A673 (cell line): Measurements from ENCODE around the gene NOSTRIN. TPM values are rescaled to one million over a fixed set of nuclear protein-coding genes. Genes with fewer than 3 reads are reported as not detected.
A peak's percentile ranks its signal among the peaks of the same experiment; 100 is the strongest.

ENCODE experiments used
- BruUV-seq: library from RNA; stranded (reverse); fragments of 400-500 nt; replicated peaks from 2 replicates; lab custom pipeline; 2021; lab: Mats Ljungman, UMichigan
- CTCF ChIA-PET: fragments of 300-600 bp; sonication (Branson Sonifier 250); formaldehyde crosslinking; loops from one replicate; lab custom pipeline; 2022; ENCODE audit warnings: antibody characterized with exemption; lab: Charles Lee
- POLR2A ChIA-PET: fragments of 300-600 bp; sonication (Branson Sonifier 250); formaldehyde crosslinking; loops from one replicate; lab custom pipeline; 2022; ENCODE audit warnings: antibody characterized with exemption; ENCODE audit not compliant: low non-redundant PET; lab: Charles Lee
- DNase-seq: peaks from one replicate; pipeline ENCODE4 v3.0.0-alpha.2; 2015; ENCODE audit warnings: low spot score
- H3K27ac ChIP-seq: fragments of 200-600 bp; sonication (generic); 2 replicates; pipeline ENCODE4 v1.5.1; 2016; ENCODE audit warnings: mixed run types, low read depth, mild to moderate bottlenecking, mixed read lengths, antibody characterized with exemption, low read length; ENCODE audit not compliant: poor library complexity, severe bottlenecking
- H3K27me3 ChIP-seq: fragments of 200-600 bp; sonication (generic); replicated peaks from 2 replicates; pipeline ENCODE4 v1.6.1; 2017; ENCODE audit warnings: mixed run types, low read depth, mild to moderate bottlenecking, mixed read lengths, antibody characterized with exemption, low read length; ENCODE audit not compliant: insufficient read depth, poor library complexity
- H3K36me3 ChIP-seq: fragments of 200-600 bp; sonication (generic); 2 replicates; pipeline ENCODE4 v1.6.1; 2016; ENCODE audit warnings: mixed run types, mild to moderate bottlenecking, mixed read lengths, antibody characterized with exemption, low read length; ENCODE audit not compliant: insufficient read depth, poor library complexity, severe bottlenecking
- H3K4me1 ChIP-seq: fragments of 200-600 bp; sonication (generic); 2 replicates; pipeline ENCODE4 v1.6.1; 2017; ENCODE audit warnings: mixed run types, mild to moderate bottlenecking, mixed read lengths, antibody characterized with exemption, low read length; ENCODE audit not compliant: insufficient read depth, poor library complexity, severe bottlenecking
- H3K4me3 ChIP-seq: fragments of 200-600 bp; sonication (generic); 2 replicates; pipeline ENCODE4 v1.5.1; 2016; ENCODE audit warnings: low read depth, mixed run types, mild to moderate bottlenecking, mixed read lengths, low read length; ENCODE audit not compliant: poor library complexity, severe bottlenecking
- H3K9me3 ChIP-seq: fragments of 200-600 bp; sonication (generic); 2 replicates; pipeline ENCODE4 v1.6.1; 2016; ENCODE audit warnings: mixed run types, low read depth, mild to moderate bottlenecking, mixed read lengths, antibody characterized with exemption, low read length; ENCODE audit not compliant: poor library complexity, severe bottlenecking
- CTCF ChIP-seq: fragments of 300-800, 200-600 bp; sonication (generic); conservative IDR thresholded peaks from 2 replicates; pipeline ENCODE4 v1.5.1; 2017; ENCODE audit warnings: low read depth, mild to moderate bottlenecking, antibody characterized with exemption, low read length, moderate library complexity, mixed read lengths
- EZH2 ChIP-seq: fragments of 200-600 bp; sonication (generic); IDR thresholded peaks from 2 replicates; pipeline ENCODE4 v1.6.1; 2017; ENCODE audit warnings: borderline replicate concordance, low read depth, mild to moderate bottlenecking, mixed read lengths, antibody characterized with exemption, low read length; ENCODE audit not compliant: poor library complexity, severe bottlenecking
- intact Hi-C: fragments of 100-400 bp; cut with micrococcal nuclease; formaldehyde crosslinking; loops from one replicate; pipeline ENCODE4 v1.10.0; 2022; ENCODE audit not compliant: unreplicated experiment
- total RNA-seq: library from RNA; stranded (reverse); gene quantifications from 2 replicates; pipeline ENCODE4 v1.2.3, GENCODE V29; 2021

The NOSTRIN gene
- total RNA-seq, 1 experiment from 2014 or later = not detected

GRCh38 chr2:168773128-168773527 lies 29.3 kb upstream of the NOSTRIN start:
- peaks cover 4% of the 10 kb centered on the region for H3K4me1 ChIP-seq
- no peak for TF ChIP-seq CTCF
- DNase-seq = no peak
- CTCF ChIA-PET = interaction anchor here (1.0 kb wide), 1 partner anchor 63 kb away, joined by 3 read pairs; no protein-coding TSS in a partner anchor
- no peaks in the 10 kb centered on the region for H3K36me3 ChIP-seq
- H3K9me3 ChIP-seq = no peaks in the 10 kb centered on the region
- no TSS peak for BruUV-seq
- no peaks in the 10 kb centered on the region for H3K27me3 ChIP-seq
- intact Hi-C loops = loop anchor here (1.0 kb wide), 1 partner anchor 147 kb away; no protein-coding TSS in a partner anchor
- POLR2A ChIA-PET = interaction anchor here (0.7 kb wide), 1 partner anchor 174 kb away, joined by 3 read pairs; no protein-coding TSS in a partner anchor
- no peak overlapping the region for H3K4me3 ChIP-seq
- no peak overlapping the region for H3K27ac ChIP-seq

- POLR2A ChIA-PET = no interaction called here
- intact Hi-C loops = loop anchor here (1.0 kb wide), 1 partner anchor 146 kb away; no protein-coding TSS in a partner anchor
- no peaks in the 10 kb centered on the region for H3K9me3 ChIP-seq
- BruUV-seq = no TSS peak
- no peak overlapping the region for H3K27ac ChIP-seq
- peak; percentile 88 for DNase-seq
- CTCF ChIA-PET = interaction anchor here (0.6 to 1.0 kb wide), 2 partner anchors 62 to 76 kb away, joined by 3 to 5 read pairs; no protein-coding TSS in a partner anchor
- H3K4me1 ChIP-seq = peaks cover 4% of the 10 kb centered on the region
- no peak overlapping the region for H3K4me3 ChIP-seq
- TF ChIP-seq CTCF (peak; percentile 97), EZH2 (no peak)
- no peaks in the 10 kb centered on the region for H3K27me3 ChIP-seq
- H3K36me3 ChIP-seq = no peaks in the 10 kb centered on the region
These were observed 28.5 kb upstream of the NOSTRIN start for GRCh38 chr2:168773719-168774521.

- H3K27me3 ChIP-seq = no peaks in the 10 kb centered on the region
- intact Hi-C loops = no loop called here
- POLR2A ChIA-PET = no interaction called here
- no peak overlapping the region for H3K27ac ChIP-seq
- TF ChIP-seq EZH2 (no peak), CTCF (no peak)
- peaks cover 4% of the 10 kb centered on the region for H3K4me1 ChIP-seq
- H3K4me3 ChIP-seq = no peak overlapping the region
- H3K36me3 ChIP-seq = no peaks in the 10 kb centered on the region
- no TSS peak for BruUV-seq
- CTCF ChIA-PET = no interaction called here
- H3K9me3 ChIP-seq = no peaks in the 10 kb centered on the region
- DNase-seq = no peak
These were observed 26.6 kb upstream of the NOSTRIN start for GRCh38 chr2:168775837-168776236.
